ENCODE measurements around the gene PDE2A.

DNA sequence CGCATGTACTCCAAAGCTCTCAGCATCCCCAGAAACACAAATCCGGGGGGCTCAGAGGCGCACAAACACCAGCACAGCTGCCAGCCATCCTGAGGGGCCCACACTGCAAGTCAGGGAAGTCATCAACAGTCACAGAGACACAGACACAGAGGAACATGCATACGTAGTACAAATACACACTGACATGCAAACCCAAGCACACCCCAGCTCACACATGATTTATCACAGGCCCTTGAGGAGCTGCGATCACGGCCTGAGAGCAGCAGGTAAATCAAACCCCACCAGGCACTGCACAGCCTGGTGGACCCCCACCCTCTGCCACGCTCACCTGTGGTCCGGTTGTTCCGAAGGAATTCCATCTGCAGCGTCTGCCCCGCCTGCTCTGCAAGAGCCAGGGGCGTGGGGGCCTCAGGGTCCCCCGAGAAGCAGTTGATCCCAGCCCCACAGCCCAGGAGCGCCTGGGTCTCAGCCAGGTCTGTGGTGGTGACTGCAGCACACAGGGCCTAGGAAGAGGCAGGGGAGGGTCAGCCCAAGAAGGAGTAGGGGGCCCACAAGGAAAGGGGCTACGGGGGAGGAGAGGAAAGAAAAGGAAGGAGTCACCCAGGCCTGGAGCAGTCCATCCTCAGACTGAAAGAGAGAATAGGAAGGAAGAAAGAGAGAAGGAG lies 28.5 kb upstream of the PDE2A start:
- TF ChIP-seq CTCF (IDR thresholded peaks at IDR 0.05) = no peak
- no peak for TF ChIP-seq POLR2A (IDR thresholded peaks at IDR 0.05)

Measured in lower leg skin (tissue), 3 donors.